KBM-7 (cell line): ENCODE measurements around the gene CUEDC1.
"Not testable (repeated sequence)": the region's sequence is repeated elsewhere in the genome, so short reads cannot be mapped to it uniquely, and the experiment has no call there.

ENCODE experiments used
- DNase-seq: peaks from one replicate; pipeline ENCODE4 v3.0.0-alpha.2; 2015
- in situ Hi-C: fragments of 300-500 bp; cut with MboI; formaldehyde crosslinking; loops from 2 replicates; pipeline ENCODE4 v1.14.3; 2020; ENCODE audit warnings: low sequenced_read_pairs, low pct_unique_long_range_greater_than_20kb, mixed read lengths

The CUEDC1 gene

GRCh38 chr17:57856792-57857620, 98.2 kb downstream of the CUEDC1 start:
- no peak for DNase-seq
- in situ Hi-C loops, result loop anchor here (25.0 kb wide), 1 partner anchor 255 kb away; no protein-coding TSS in a partner anchor

DNA sequence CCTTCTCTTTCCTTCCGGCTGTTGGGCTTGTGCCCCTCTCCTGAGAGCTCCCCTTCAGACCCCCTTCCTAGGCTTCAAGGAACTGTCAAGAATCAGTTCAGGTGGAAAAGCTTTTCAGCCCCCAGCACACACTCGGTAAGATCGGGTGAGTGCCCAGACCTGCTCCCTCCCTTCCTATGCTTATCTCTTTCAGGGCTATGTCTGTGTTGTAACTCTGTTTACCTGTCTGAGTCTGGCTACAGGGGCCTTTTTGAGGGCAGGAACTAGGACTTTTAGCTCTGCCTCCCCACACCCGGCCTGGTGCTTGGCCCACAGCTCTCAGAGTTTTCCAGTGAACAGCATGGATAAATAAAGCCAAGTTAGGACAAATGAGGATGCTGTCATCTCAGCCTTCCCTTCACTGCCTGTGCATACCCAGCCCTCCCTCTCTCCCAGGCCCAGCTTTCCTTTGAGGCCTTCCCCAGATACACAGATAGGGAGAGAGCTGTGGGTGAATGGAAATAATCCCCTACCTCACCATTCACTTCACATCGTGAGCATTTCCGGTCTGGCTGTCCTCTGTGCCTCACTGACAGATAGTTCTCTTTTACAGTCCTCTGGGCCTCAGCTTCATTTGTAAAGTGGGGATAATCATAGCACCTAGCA, 99.7 kb downstream of the CUEDC1 start:
- in situ Hi-C loops, result loop anchor here (25.0 kb wide), 1 partner anchor 257 kb away; no protein-coding TSS in a partner anchor
- no peak for DNase-seq

GRCh38 chr17:57853695-57854094, 101.5 kb downstream of the CUEDC1 start:
- in situ Hi-C loops, result loop anchor here (25.0 kb wide), 1 partner anchor 259 kb away; no protein-coding TSS in a partner anchor
- no peak for DNase-seq

DNA sequence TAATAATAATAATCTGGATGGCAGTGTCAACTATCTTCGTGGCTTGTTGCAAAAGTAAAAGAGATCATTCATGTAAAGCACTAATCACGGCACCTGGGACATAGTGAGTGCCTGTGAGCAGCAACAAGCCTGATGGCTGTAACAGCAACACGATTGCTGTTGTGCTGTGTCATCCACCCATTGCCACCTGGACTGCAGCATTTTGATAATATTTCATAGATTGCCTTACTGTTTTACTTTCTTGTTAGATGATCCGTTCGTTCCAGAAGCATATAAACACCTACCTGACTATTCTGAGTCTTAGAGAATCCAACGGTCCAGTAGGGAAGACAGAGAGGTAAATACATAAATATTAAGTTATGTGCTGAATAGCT, 102.3 kb downstream of the CUEDC1 start:
- in situ Hi-C loops, result loop anchor here (25.0 kb wide), 1 partner anchor 259 kb away; no protein-coding TSS in a partner anchor
- DNase-seq, result no peak

GRCh38 chr17:57852092-57852954, 102.9 kb downstream of the CUEDC1 start:
- in situ Hi-C loops, result loop anchor here (25.0 kb wide), 1 partner anchor 260 kb away; no protein-coding TSS in a partner anchor
- DNase-seq, result no peak

- peak; percentile 98 for DNase-seq
- in situ Hi-C loops, result loop anchor here (25.0 kb wide), 1 partner anchor 262 kb away; no protein-coding TSS in a partner anchor
Measured at GRCh38 chr17:57849874-57850754, 105.1 kb downstream of the CUEDC1 start, which contains the start of gene MRPS23. Gene MRPS23, minus strand, starts transcription at chr17:57850044. Its CDS starts 34 bp downstream, at chr17:57850010.

- in situ Hi-C loops, result no loop called here
- no peak for DNase-seq
Measured at GRCh38 chr17:57849163-57849873, 105.9 kb downstream of the CUEDC1 start.

DNA sequence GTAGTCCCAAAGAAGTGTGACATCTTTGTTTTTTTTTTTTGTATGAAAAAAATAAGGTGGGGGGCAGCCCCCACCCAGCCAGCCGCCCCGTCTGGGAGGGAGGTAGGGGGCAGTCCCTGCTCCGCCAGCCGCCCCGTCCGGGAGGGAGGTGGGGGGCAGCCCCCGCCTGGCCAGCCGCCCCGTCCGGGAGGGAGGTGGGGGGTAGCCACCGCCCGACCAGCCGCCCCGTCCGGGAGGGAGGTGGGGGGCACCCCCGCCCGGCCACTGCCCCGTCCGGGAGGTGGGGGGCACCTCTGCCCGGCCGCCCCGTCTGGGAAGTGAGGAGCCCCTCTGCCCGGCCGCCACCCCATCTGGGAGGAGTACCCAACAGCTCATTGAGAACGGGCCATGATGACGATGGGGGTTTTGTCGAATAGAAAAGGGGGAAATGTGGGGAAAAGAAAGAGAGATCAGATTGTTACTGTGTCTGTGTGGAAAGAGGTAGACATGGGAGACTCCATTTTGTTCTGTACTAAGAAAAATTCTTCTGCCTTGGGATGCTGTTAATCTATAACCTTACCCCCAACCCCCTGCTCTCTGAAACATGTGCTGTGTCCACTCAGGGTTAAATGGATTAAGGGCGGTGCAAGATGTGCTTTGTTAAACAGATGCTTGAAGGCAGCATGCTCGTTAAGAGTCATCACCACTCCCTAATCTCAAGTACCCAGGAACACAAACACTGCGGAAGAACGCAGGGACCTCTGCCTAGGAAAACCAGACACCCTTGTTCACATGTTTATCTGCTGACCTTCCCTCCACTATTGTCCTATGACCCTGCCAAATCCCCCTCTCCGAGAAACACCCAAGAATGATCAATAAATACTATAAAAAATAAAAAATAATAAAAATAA, 108.9 kb downstream of the CUEDC1 start:
- DNase-seq, in situ Hi-C loops: not testable (repeated sequence)

- in situ Hi-C loops, result no loop called here
- no peak for DNase-seq
Measured at GRCh38 chr17:57842280-57842679, 112.9 kb downstream of the CUEDC1 start.

DNA sequence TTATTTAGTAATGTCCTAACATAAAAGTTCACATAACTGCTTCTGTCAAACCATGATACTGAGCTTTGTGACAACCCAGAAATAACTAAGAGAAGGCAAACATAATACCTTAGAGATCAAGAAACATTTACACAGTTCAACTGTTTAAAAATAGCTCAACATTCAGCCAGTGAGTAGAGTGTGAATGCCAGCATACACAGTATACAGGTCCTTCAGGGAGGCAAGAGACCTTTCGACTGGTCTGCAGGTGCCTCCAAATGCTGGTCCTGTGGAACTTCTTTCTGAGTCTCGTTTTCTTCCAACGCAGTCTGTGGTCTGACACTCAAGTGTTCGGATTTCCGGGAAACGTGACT, 115.7 kb downstream of the CUEDC1 start:
- DNase-seq, result no peak
- in situ Hi-C loops, result no loop called here

DNA sequence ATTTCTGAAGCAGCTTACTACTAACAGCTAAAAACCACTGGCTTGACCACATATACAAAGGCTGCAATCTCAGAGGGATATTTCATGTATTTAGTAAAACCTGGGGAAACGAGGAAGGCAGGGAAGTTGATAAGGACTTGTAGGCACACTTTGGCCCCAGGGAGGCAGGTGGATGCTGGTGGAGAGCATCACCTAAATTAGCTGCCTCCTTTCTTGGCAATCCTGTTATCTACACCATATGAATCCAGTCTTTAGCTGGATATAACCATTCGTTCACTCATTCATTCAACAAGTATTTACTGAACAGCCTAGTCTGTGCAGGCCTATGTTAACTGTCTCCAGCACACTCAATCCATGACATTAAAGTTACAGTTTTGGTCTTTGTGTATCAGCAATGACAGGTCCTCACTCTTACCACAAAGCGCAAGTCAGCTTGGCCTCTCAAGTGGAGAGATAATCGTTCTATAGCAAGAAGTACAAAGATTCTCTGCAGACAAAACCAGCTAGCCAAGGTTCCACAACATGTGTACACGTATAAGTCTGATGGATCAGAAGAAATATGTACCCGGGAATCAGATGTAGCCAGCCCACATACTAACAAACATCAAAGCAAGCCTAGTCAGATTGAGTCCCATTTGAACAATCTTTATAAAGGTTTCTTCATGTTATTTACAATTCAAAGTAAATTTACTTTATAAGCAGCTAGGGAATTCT, 116.2 kb downstream of the CUEDC1 start:
- in situ Hi-C loops, result no loop called here
- DNase-seq, result no peak

GRCh38 chr17:57838453-57838852, 116.8 kb downstream of the CUEDC1 start:
- in situ Hi-C loops, result no loop called here
- no peak for DNase-seq

DNA sequence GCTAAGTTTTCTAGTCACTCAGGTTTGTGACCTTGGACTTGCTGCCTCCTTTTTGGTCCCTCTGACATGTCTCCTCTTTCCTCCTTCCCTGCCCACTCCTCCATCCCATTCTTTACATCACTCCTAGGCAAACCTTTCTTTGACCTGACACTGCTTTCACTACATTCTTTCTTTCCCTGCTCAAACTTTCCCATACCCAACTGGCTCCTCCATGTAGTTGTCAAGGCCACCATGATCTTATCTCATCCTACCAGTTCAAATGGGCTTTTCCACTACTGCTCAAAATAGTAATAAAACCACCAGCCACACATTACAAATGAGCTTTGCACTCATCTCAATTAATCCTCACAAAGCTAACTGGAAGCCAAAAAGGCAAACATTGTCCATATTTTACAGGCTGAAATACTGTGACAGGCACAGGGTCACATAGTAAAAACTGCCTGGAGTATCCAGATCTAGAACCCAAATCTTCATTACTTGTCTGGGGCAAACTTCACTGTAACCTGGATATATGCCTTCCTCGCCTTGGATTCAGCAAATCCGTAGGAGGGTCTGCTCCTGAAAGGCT, 119.8 kb downstream of the CUEDC1 start:
- DNase-seq, result no peak
- in situ Hi-C loops, result no loop called here

DNA sequence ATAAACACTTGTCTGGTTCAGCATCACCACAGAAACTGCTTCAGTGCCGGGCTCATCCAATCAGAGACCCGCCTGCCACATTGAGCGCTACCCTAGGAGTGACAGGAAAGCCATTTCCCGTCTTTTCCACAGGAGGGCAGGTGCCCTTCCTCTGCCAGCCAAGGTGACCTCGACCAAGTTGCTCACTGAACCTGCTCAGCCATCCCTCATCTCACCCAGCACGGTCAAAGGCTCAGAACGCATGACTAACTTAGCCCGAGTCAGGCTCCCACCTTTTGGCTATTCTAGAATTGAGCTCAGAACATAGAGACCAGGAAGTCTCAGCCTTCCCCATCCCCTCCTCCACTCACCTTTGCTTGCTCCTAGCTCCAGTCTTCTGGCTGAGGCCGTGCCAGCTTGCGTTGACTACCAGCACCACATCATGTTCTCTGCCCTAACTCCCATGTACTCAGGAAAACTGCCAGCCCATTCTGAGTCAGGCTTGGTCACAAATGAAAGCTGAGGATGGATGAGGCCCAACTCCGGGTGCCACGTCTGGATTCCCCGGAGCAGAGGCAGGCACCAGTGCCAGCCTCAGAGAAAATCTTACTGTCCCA, 121.0 kb downstream of the CUEDC1 start:
- in situ Hi-C loops, result no loop called here
- DNase-seq, result no peak

GRCh38 chr17:57833179-57833939, 121.9 kb downstream of the CUEDC1 start:
- in situ Hi-C loops, result no loop called here
- DNase-seq, result peak; percentile 71
